Astrocyte of the spinal cord (primary cell): ENCODE measurements around the gene CHCHD5.

Experiments used
- DNase-seq: peaks from one replicate; pipeline ENCODE4 v3.0.0; 2011; ENCODE audit warnings: low read depth, low spot score
- H3K4me3 ChIP-seq: 2 replicates; pipeline ENCODE4 v1.5.1; 2011; ENCODE audit warnings: low read depth, mild to moderate bottlenecking, low read length, moderate library complexity
- in situ Hi-C: cut with HindIII; loops from 2 replicates; pipeline ENCODE4 v1.10.0; 2017; ENCODE audit warnings: low sequenced_read_pairs
- TF ChIP-seq, protein P1 (sequence below): IDR thresholded peaks from 2 replicates; pipeline ENCODE4 v1.5.1; 2012; ENCODE audit warnings: low read depth, mild to moderate bottlenecking, low read length, inconsistent platforms

CHCHD5 gene

DNA sequence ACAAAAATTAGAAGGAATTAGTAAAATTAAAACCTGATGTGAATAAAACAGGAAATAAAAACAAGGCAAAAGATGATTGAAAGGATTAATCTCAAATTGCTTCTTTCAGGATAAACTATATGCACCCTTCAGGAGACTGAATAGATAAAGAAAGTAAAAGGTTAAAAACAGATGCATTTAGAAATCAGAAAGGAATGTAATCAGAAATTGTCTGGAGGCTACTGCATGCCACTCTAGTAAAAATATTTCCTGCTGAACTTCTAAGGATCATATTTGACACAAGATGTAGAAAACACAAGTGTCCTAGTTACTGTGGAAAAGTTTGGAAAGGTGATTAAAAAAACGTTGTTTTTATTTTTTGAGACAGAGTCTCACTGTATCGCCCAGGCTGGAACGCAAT is 16.2 kb downstream of the CHCHD5 start:
- TF ChIP-seq, protein P1, sequence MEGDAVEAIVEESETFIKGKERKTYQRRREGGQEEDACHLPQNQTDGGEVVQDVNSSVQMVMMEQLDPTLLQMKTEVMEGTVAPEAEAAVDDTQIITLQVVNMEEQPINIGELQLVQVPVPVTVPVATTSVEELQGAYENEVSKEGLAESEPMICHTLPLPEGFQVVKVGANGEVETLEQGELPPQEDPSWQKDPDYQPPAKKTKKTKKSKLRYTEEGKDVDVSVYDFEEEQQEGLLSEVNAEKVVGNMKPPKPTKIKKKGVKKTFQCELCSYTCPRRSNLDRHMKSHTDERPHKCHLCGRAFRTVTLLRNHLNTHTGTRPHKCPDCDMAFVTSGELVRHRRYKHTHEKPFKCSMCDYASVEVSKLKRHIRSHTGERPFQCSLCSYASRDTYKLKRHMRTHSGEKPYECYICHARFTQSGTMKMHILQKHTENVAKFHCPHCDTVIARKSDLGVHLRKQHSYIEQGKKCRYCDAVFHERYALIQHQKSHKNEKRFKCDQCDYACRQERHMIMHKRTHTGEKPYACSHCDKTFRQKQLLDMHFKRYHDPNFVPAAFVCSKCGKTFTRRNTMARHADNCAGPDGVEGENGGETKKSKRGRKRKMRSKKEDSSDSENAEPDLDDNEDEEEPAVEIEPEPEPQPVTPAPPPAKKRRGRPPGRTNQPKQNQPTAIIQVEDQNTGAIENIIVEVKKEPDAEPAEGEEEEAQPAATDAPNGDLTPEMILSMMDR = no peak
- in situ Hi-C loops = no loop called here
- H3K4me3 ChIP-seq = no peak overlapping the region
- DNase-seq = no peak

DNA sequence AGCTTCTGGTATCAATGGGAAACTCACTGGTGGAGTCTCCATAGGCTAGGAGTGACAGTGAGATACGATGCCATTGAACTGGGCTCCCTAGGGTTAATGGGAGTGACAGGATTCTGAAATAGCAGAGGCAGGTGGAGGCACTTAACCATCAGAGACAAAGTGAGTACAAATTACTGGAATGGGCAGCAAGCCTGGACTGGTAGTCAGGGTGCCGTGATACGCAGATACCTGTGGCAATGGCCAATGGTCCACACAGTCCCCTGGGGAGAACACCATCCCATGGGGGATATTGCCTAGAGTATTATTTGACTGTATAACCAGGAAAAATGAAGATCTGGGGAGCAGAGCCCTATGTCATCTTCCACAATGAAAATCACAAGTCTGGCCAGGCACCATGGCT is 17.3 kb downstream of the CHCHD5 start:
- no peak for DNase-seq
- TF ChIP-seq, protein P1 = no peak
- in situ Hi-C loops = no loop called here
- H3K4me3 ChIP-seq = no peak overlapping the region

DNA sequence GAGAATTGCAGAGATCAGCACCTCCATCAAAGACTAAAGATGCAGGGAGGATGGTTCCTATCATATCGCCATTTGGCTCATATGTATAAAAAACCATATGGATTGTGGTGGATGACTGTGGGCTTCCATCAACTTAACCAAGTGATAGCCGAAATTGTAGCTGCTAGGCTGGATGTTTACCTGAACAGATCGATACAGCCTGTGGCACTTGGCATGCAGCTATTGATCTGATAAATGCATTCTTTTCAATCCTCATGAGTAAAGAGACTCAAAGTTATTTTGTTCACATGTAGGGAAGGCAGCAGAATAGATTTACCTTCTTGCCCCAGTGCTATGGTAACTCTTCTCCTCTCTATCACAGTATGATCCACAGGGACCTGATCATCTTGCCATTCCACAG is 18.5 kb downstream of the CHCHD5 start:
- H3K4me3 ChIP-seq = no peak overlapping the region
- TF ChIP-seq, protein P1 = no peak
- in situ Hi-C loops = no loop called here
- DNase-seq = no peak

DNA sequence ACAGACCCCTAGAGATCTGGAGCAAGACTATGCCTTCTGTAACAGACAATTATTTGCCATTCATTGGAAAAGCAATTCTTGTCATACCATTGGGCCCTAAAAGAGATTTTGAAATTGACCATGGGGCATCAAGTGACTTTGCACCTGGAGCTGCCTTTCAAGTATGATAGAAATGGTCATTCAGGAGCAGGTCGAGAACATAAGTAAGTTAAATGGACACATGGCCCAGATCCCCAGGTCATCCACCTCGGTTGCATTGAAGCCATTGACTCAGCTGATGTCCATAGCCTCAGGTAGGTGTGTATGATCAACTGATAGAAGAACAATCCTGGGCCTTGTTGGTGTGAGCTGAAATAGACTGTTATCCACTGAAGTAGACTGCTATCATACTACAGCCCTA is 19.3 kb downstream of the CHCHD5 start:
- in situ Hi-C loops = no loop called here
- TF ChIP-seq, protein P1 = no peak
- DNase-seq = no peak

DNA sequence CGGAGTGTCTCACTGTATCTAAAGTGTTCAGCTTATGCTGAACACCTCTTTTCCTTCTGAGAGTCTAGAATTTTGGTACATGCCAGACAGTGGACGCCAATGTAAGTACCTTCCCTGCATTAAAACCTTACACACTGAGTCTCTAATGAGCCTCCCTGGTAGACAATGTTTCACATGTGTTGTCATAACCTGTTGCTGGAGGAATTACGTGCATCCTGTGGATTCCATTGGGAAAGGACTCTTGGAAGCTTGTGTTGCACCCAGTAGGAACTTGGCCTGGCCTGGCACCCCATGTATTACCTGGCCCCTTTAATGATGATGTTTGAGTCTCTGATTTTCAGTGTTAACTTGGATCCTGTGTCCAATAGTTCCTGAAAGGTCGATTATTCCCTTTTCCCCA is 20.5 kb downstream of the CHCHD5 start:
- H3K4me3 ChIP-seq = no peak overlapping the region
- in situ Hi-C loops = no loop called here
- no peak for DNase-seq
- TF ChIP-seq, protein P1 = no peak

More for the DNA sequence above, 19.3 kb downstream of the CHCHD5 start:
- no peak overlapping the region for H3K4me3 ChIP-seq

DNA sequence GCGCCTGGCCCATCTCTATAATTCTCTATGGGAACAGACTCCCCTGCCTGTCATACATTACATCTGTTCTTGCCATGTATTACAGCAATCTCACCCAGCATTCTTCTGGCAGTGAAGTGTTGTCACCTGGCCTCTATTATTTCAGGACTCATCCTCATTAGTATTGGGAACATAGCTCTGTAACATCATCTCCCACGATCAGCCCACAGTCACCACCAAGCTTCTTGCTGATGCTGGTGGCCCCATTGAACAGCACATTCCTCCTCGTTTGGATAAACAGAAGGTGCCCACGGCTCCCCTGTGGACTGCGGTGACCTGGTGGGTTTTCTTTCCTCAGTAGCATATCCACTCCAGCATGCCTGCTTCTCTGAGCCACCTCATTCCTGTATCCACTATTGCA is 21.5 kb downstream of the CHCHD5 start:
- TF ChIP-seq, protein P1 = no peak
- in situ Hi-C loops = no loop called here
- no peak overlapping the region for H3K4me3 ChIP-seq
- no peak for DNase-seq

DNA sequence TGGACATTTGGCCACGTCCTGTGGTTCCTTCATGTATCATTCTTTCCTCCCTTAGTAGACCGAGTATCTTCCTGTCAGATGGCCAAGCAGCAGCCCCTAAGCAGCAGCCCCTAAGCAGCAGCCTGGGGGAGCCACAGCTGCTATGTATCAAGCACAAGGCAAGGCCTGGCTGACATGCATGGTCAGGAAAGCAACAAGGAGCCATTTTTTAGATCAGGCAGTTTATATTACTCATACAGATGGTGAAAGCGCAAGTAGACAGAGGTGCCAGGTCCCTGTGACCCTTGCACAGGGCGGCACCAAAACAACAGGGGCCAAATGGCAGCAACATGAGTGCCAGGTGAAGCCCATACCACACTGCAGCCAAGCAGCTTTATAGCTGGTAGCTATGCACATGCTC is 22.1 kb downstream of the CHCHD5 start:
- DNase-seq = no peak
- no peak overlapping the region for H3K4me3 ChIP-seq
- TF ChIP-seq, protein P1 = no peak
- in situ Hi-C loops = no loop called here
